HCT116 (cell line): Measurements from ENCODE around the gene ZNF358. TPM values are rescaled to one million over a fixed set of nuclear protein-coding genes. Genes with fewer than 3 reads are reported as not detected.

Source experiments
- ATAC-seq: fragments of 200-7000 bp; cut with Tn5 transposase; 2 replicates; pipeline ENCODE4 v1.9.1; 2020; ENCODE audit warnings: mild to moderate bottlenecking, moderate library complexity
- BruUV-seq: library from RNA; stranded (reverse); fragments of 400-500 nt; replicated peaks from 2 replicates; lab custom pipeline; 2021; lab: Mats Ljungman, UMichigan
- CTCF ChIA-PET: fragments of 300-600 bp; sonication (Branson Sonifier 250); formaldehyde crosslinking; loops from one replicate; lab custom pipeline; 2021; ENCODE audit warnings: antibody characterized with exemption; lab: Charles Lee
- POLR2A ChIA-PET: fragments of 300-600, 350-600 bp; sonication (Branson Sonifier 250); formaldehyde crosslinking; loops from one replicate; lab custom pipeline; 2021; ENCODE audit warnings: antibody characterized with exemption; lab: Charles Lee
- RAD21 ChIA-PET, 2 experiments: fragments of 300-600 bp; sonication (Branson Sonifier 250); formaldehyde crosslinking; loops; one replicate each; lab custom pipeline; 2023; ENCODE audit warnings: low total read pairs in 2 of 2; ENCODE audit not compliant: uncharacterized antibody in 2 of 2, unreplicated experiment in 2 of 2, low non-redundant PET in 1 of 2; lab: Charles Lee
- DNase-seq: peaks from one replicate; pipeline ENCODE4 v3.0.0-alpha.2; 2010; ENCODE audit warnings: low read depth, low spot score
- H2AFZ ChIP-seq: fragments of 200-600 bp; shearing (Covaris generic), sonication (generic); 2 replicates; pipeline ENCODE4 v1.6.1; 2017; ENCODE audit warnings: low read depth, mixed run types, mixed read lengths, antibody characterized with exemption, low read length; ENCODE audit not compliant: poor library complexity, severe bottlenecking
- H3K27ac ChIP-seq: 2 replicates; pipeline ENCODE4 v1.5.1; 2012; ENCODE audit warnings: low read depth, low read length
- H3K27me3 ChIP-seq: fragments of 200-600 bp; sonication (generic); 2 replicates; pipeline ENCODE4 v1.6.1; 2016; ENCODE audit warnings: mixed run types, low read length, mixed read lengths; ENCODE audit not compliant: insufficient read depth
- H3K36me3 ChIP-seq, 2 experiments: fragments of 200-500 bp in 1 of 2; fragments of 200-600 bp in 1 of 2; sonication (Bioruptor generic) in 1 of 2; sonication (generic) in 1 of 2; 2 replicates each; pipeline versions ENCODE4 v1.5.1 to v1.6.1; 2014 to 2016; ENCODE audit warnings: low read length in 2 of 2, inconsistent platforms in 1 of 2, mixed read lengths in 1 of 2, mixed run types in 1 of 2; ENCODE audit not compliant: insufficient read depth in 2 of 2, control insufficient read depth in 1 of 2
- H3K4me1 ChIP-seq, 2 experiments: fragments of 200-600 bp in 1 of 2; sonication (generic) in 1 of 2; 2 replicates each; pipeline versions ENCODE4 v1.5.1 to v1.6.1; 2012 to 2017; ENCODE audit warnings: low read length in 2 of 2, inconsistent platforms in 1 of 2, mild to moderate bottlenecking in 1 of 2, mixed read lengths in 1 of 2, mixed run types in 1 of 2, moderate library complexity in 1 of 2; ENCODE audit not compliant: insufficient read depth in 2 of 2, control insufficient read depth in 1 of 2
- H3K4me2 ChIP-seq: fragments of 200-600 bp; sonication (generic); 2 replicates; pipeline ENCODE4 v1.6.1; 2017; ENCODE audit warnings: mixed run types, low read length, mixed read lengths
- H3K4me3 ChIP-seq, 2 experiments: fragments of 200-600 bp in 1 of 2; sonication (generic) in 1 of 2; replicated peaks in 1 of 2; 2 replicates each; pipeline ENCODE4 v1.5.1; 2011 to 2016; ENCODE audit warnings: low read length in 2 of 2, control low read depth in 1 of 2, low read depth in 1 of 2, mild to moderate bottlenecking in 1 of 2, mixed read lengths in 1 of 2, mixed run types in 1 of 2
- H3K79me2 ChIP-seq: fragments of 200-600 bp; sonication (generic); 2 replicates; pipeline ENCODE4 v1.6.1; 2017; ENCODE audit warnings: mild to moderate bottlenecking, mixed run types, low read length, moderate library complexity, mixed read lengths; ENCODE audit not compliant: insufficient read depth
- H3K9ac ChIP-seq: fragments of 200-600 bp; sonication (generic); 2 replicates; pipeline ENCODE4 v1.6.1; 2016; ENCODE audit warnings: low read length, mixed read lengths
- H3K9me2 ChIP-seq: fragments of 200-600 bp; sonication (generic), shearing (Covaris generic); 2 replicates; pipeline ENCODE4 v1.6.1; 2017; ENCODE audit warnings: mixed run types, mild to moderate bottlenecking, moderate library complexity; ENCODE audit not compliant: insufficient read depth
- H3K9me3 ChIP-seq, 2 experiments: fragments of 200-500 bp in 1 of 2; fragments of 200-600 bp in 1 of 2; sonication (Bioruptor generic) in 1 of 2; sonication (generic) in 1 of 2; 2 replicates each; pipeline ENCODE4 v1.6.1; 2014 to 2017; ENCODE audit warnings: low read length in 2 of 2, mixed read lengths in 2 of 2, inconsistent platforms in 1 of 2, low read depth in 1 of 2, mild to moderate bottlenecking in 1 of 2, mixed run types in 1 of 2, moderate library complexity in 1 of 2; ENCODE audit not compliant: control insufficient read depth in 1 of 2, insufficient read depth in 1 of 2
- H4K20me1 ChIP-seq: fragments of 200-600 bp; sonication (generic), shearing (Covaris generic); 2 replicates; pipeline ENCODE4 v1.6.1; 2017; ENCODE audit warnings: mixed run types, mild to moderate bottlenecking, moderate library complexity; ENCODE audit not compliant: insufficient read depth
- CBX3 ChIP-seq: IDR thresholded peaks from 2 replicates; pipeline ENCODE4 v1.6.1; 2012; ENCODE audit warnings: low read depth
- CEBPB ChIP-seq: IDR thresholded peaks from 2 replicates; pipeline ENCODE4 v1.6.1; 2012; ENCODE audit warnings: low read depth
- FOSL1 ChIP-seq: IDR thresholded peaks from 2 replicates; pipeline ENCODE4 v1.6.1; 2012; ENCODE audit warnings: low read depth
- JUND ChIP-seq: IDR thresholded peaks from 2 replicates; pipeline ENCODE4 v1.6.1; 2012
- POLR2A ChIP-seq: IDR thresholded peaks from 2 replicates; pipeline ENCODE4 v1.7.0; 2011; ENCODE audit warnings: borderline replicate concordance; ENCODE audit not compliant: insufficient read depth, insufficient read length; ENCODE audit errors: extremely low read depth
- RAD21 ChIP-seq: IDR thresholded peaks from 2 replicates; pipeline ENCODE4 v1.6.1; 2012; ENCODE audit warnings: low read depth, mild to moderate bottlenecking
- REST ChIP-seq: IDR thresholded peaks from 2 replicates; pipeline ENCODE4 v1.6.1; 2012; ENCODE audit warnings: low read depth
- SP1 ChIP-seq: IDR thresholded peaks from 2 replicates; pipeline ENCODE4 v1.6.1; 2012; ENCODE audit warnings: low read depth
- SRF ChIP-seq: IDR thresholded peaks from 2 replicates; pipeline ENCODE4 v1.6.1; 2012; ENCODE audit warnings: low read depth
- TCF7L2 ChIP-seq: IDR thresholded peaks from 2 replicates; pipeline ENCODE4 v1.7.0; 2011; ENCODE audit warnings: borderline replicate concordance, inconsistent platforms; ENCODE audit not compliant: insufficient read depth, insufficient read length; ENCODE audit errors: extremely low read depth
- ZFX ChIP-seq: fragments of 450-650 bp; IDR thresholded peaks from 2 replicates; pipeline ENCODE4 v1.6.1; 2017
- ZNF274 ChIP-seq: fragments of 200-500 bp; sonication (Bioruptor generic); IDR thresholded peaks from 2 replicates; pipeline ENCODE4 v1.6.1; 2014; ENCODE audit warnings: mild to moderate bottlenecking, low read depth, low read length, inconsistent platforms
- intact Hi-C: fragments of 100-400 bp; cut with micrococcal nuclease; formaldehyde crosslinking; loops from 2 replicates; pipeline ENCODE4 v1.10.0; 2022
- total RNA-seq: library from RNA; stranded (reverse); gene quantifications from one replicate; pipeline ENCODE4 v1.2.1, GENCODE V29; 2021; ENCODE audit not compliant: unreplicated experiment
- TF ChIP-seq, protein P1 (sequence below): IDR thresholded peaks from 2 replicates; pipeline ENCODE4 v1.6.1; 2012
- TF ChIP-seq, protein P2 (sequence below): IDR thresholded peaks from 2 replicates; pipeline ENCODE4 v1.6.1; 2011; ENCODE audit warnings: mild to moderate bottlenecking, low read length, moderate library complexity; ENCODE audit not compliant: insufficient replicate concordance; ENCODE audit errors: extremely low read depth

The ZNF358 gene
- total RNA-seq, 1 experiment from 2014 or later, result 20.7 TPM

DNA sequence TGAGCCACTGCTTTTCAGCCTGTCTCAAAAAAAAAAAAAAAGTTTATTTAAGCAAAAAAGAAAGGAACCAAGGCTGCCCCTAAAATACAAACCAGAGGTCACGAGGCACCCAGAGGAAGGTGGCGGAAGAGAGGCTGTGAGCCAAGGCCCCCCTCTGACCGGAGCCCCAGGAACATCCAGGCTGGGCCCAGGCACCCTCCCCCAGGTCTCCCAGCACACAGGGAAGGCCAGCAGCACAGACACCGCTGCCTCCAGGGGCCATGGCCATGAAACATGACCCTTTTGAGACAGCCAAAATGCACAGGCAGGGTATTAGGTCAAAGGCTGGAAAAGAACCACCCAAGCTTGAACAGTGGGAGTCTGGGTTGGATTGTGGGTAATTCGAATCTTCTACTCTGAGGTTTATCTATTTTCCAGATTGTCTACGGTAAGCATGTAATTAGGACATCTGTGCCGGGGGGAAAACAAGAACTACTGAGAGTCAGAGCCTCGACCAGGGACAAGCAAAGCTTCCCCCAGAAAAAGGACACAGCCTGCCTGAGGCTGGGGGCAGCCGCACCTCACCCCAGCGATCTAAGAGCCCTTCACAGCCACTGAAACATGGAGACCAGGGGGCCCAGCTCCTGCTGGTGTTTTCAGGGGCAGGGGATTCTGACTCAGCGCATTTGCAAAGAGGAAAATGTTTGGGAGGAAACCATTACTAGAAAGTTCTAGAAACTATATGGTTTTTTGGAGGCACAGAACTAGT is 35.5 kb upstream of the ZNF358 start:
- no peak for ATAC-seq
- POLR2A ChIA-PET, result no interaction called here

GRCh38 chr19:7480970-7481255 is 35.0 kb upstream of the ZNF358 start:
- Histone ChIP-seq H3K36me3 (no peaks in the 10 kb centered on the region), H4K20me1 (no peaks in the 10 kb centered on the region), H3K4me1 (peaks cover 13 to 24% of the 10 kb centered on the region in 2 experiments), H3K9me3 (no peaks in the 10 kb centered on the region), H3K79me2 (no peaks in the 10 kb centered on the region), H3K9me2 (no peaks in the 10 kb centered on the region), H3K27me3 (no peaks in the 10 kb centered on the region), H3K9ac (no peak overlapping the region), H3K4me2 (no peak overlapping the region), H2AFZ (no peak overlapping the region), H3K4me3 (no peak overlapping the region), H3K27ac (no peak overlapping the region)
- no peak for DNase-seq
- no TSS peak for BruUV-seq
- ChIA-PET CTCF (no interaction called here), RAD21 (no interaction called here), POLR2A (no interaction called here)
- ATAC-seq, result no peak
- intact Hi-C loops, result no loop called here
- no peak for TF ChIP-seq JUND
- TF ChIP-seq, protein P1, sequence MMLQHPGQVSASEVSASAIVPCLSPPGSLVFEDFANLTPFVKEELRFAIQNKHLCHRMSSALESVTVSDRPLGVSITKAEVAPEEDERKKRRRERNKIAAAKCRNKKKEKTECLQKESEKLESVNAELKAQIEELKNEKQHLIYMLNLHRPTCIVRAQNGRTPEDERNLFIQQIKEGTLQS, result no peak
- no peak for TF ChIP-seq TCF7L2
- no peak for TF ChIP-seq ZNF274
- no peak for TF ChIP-seq SP1
- TF ChIP-seq POLR2A, result no peak
- TF ChIP-seq, protein P2, sequence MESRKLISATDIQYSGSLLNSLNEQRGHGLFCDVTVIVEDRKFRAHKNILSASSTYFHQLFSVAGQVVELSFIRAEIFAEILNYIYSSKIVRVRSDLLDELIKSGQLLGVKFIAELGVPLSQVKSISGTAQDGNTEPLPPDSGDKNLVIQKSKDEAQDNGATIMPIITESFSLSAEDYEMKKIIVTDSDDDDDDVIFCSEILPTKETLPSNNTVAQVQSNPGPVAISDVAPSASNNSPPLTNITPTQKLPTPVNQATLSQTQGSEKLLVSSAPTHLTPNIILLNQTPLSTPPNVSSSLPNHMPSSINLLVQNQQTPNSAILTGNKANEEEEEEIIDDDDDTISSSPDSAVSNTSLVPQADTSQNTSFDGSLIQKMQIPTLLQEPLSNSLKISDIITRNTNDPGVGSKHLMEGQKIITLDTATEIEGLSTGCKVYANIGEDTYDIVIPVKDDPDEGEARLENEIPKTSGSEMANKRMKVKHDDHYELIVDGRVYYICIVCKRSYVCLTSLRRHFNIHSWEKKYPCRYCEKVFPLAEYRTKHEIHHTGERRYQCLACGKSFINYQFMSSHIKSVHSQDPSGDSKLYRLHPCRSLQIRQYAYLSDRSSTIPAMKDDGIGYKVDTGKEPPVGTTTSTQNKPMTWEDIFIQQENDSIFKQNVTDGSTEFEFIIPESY, result no peak
- no peak for TF ChIP-seq CBX3
- TF ChIP-seq CEBPB, result no peak
- TF ChIP-seq SRF, result no peak
- no peak for TF ChIP-seq ZFX
- no peak for TF ChIP-seq REST

More for the DNA sequence above, 35.5 kb upstream of the ZNF358 start:
- H3K4me2 ChIP-seq, result no peak overlapping the region
- no peak overlapping the region for H3K9ac ChIP-seq
- H3K27me3 ChIP-seq, result no peaks in the 10 kb centered on the region
- DNase-seq, result no peak
- H3K79me2 ChIP-seq, result no peaks in the 10 kb centered on the region
- H3K27ac ChIP-seq, result no peak overlapping the region
- H3K9me3 ChIP-seq, result no peaks in the 10 kb centered on the region
- intact Hi-C loops, result no loop called here
- ChIA-PET CTCF (no interaction called here), RAD21 (no interaction called here)
- TF ChIP-seq JUND, result no peak
- TF ChIP-seq, protein P1, result no peak
- TF ChIP-seq CBX3, result no peak
- TF ChIP-seq ZFX, result no peak
- no peak for TF ChIP-seq SRF
- no peak for TF ChIP-seq RAD21
- TF ChIP-seq FOSL1, result no peak
- TF ChIP-seq SP1, result no peak
- H3K4me3 ChIP-seq, result no peak overlapping the region
- no peaks in the 10 kb centered on the region for H3K36me3 ChIP-seq
- no peaks in the 10 kb centered on the region for H3K9me2 ChIP-seq
- peaks cover 13 to 24% of the 10 kb centered on the region in 2 experiments for H3K4me1 ChIP-seq
- no peaks in the 10 kb centered on the region for H4K20me1 ChIP-seq
- no peak overlapping the region for H2AFZ ChIP-seq
- no TSS peak for BruUV-seq
